MG63 (cell line): Measurements from ENCODE around the gene TMTC1. TPM values are rescaled to one million over a fixed set of nuclear protein-coding genes. Genes with fewer than 3 reads are reported as not detected.

Source experiments
- DNase-seq: peaks from one replicate; pipeline ENCODE4 v3.0.0-alpha.2; 2020
- H3K27me3 ChIP-seq: fragments of 250-450 bp; sonication (Bioruptor Pico); 2 replicates; pipeline ENCODE4 v1.5.1; 2020; ENCODE audit warnings: mild to moderate bottlenecking, moderate library complexity
- H3K36me3 ChIP-seq: fragments of 250-450 bp; sonication (Bioruptor Pico); 2 replicates; pipeline ENCODE4 v1.5.1; 2020; ENCODE audit warnings: mild to moderate bottlenecking, moderate library complexity
- H3K4me3 ChIP-seq: fragments of 250-450 bp; sonication (Bioruptor Pico); 2 replicates; pipeline ENCODE4 v1.5.1; 2020; ENCODE audit warnings: mild to moderate bottlenecking, moderate library complexity
- H3K9me3 ChIP-seq: fragments of 250-450 bp; sonication (Bioruptor Pico); 2 replicates; pipeline ENCODE4 v1.5.1; 2020; ENCODE audit warnings: mild to moderate bottlenecking, moderate library complexity
- total RNA-seq: library from RNA; depleted of rRNA; stranded (reverse); fragments of >200 nt; shearing (Covaris generic); gene quantifications from 2 replicates; pipeline ENCODE4 v1.2.3, GENCODE V29; 2014; ENCODE audit warnings: low replicate concordance

Gene TMTC1
- total RNA-seq, 1 experiment from 2014 or later: 10.2 TPM

GRCh38 chr12:29593001-29593400 lies 190.7 kb downstream of the TMTC1 start:
- DNase-seq: no peak
- H3K36me3 ChIP-seq: no peaks in the 10 kb centered on the region
- no peaks in the 10 kb centered on the region for H3K9me3 ChIP-seq
- H3K27me3 ChIP-seq: no peaks in the 10 kb centered on the region
- no peak overlapping the region for H3K4me3 ChIP-seq

- Histone ChIP-seq H3K4me3 (no peak overlapping the region), H3K27me3 (no peaks in the 10 kb centered on the region), H3K36me3 (no peaks in the 10 kb centered on the region), H3K9me3 (no peaks in the 10 kb centered on the region)
- DNase-seq: peak; percentile 6
Measured at GRCh38 chr12:29591140-29592020, 192.4 kb downstream of the TMTC1 start.

- Histone ChIP-seq H3K4me3 (no peak overlapping the region), H3K9me3 (no peaks in the 10 kb centered on the region), H3K36me3 (no peaks in the 10 kb centered on the region), H3K27me3 (no peaks in the 10 kb centered on the region)
- peak; percentile 66 for DNase-seq
Measured at GRCh38 chr12:29589851-29590250, 193.9 kb downstream of the TMTC1 start.

- H3K4me3 ChIP-seq: no peak overlapping the region
- no peak for DNase-seq
- no peaks in the 10 kb centered on the region for H3K27me3 ChIP-seq
- H3K36me3 ChIP-seq: no peaks in the 10 kb centered on the region
- H3K9me3 ChIP-seq: no peaks in the 10 kb centered on the region
Measured at GRCh38 chr12:29589286-29589820, 194.4 kb downstream of the TMTC1 start.

GRCh38 chr12:29582677-29583272 lies 201.0 kb downstream of the TMTC1 start:
- H3K27me3 ChIP-seq: no peaks in the 10 kb centered on the region
- H3K9me3 ChIP-seq: no peaks in the 10 kb centered on the region
- H3K4me3 ChIP-seq: peak overlapping the region; percentile 7
- no peaks in the 10 kb centered on the region for H3K36me3 ChIP-seq
- peak; percentile 62 for DNase-seq

- no peak for DNase-seq
- H3K36me3 ChIP-seq: no peaks in the 10 kb centered on the region
- no peaks in the 10 kb centered on the region for H3K27me3 ChIP-seq
- H3K4me3 ChIP-seq: no peak overlapping the region
- no peaks in the 10 kb centered on the region for H3K9me3 ChIP-seq
Measured at GRCh38 chr12:29582146-29582545, 201.6 kb downstream of the TMTC1 start.

- H3K4me3 ChIP-seq: no peak overlapping the region
- H3K9me3 ChIP-seq: no peaks in the 10 kb centered on the region
- no peaks in the 10 kb centered on the region for H3K36me3 ChIP-seq
- H3K27me3 ChIP-seq: no peaks in the 10 kb centered on the region
- DNase-seq: no peak
Measured at GRCh38 chr12:29581631-29582030, 202.1 kb downstream of the TMTC1 start.

GRCh38 chr12:29580971-29581370 lies 202.8 kb downstream of the TMTC1 start:
- H3K27me3 ChIP-seq: no peaks in the 10 kb centered on the region
- no peak overlapping the region for H3K4me3 ChIP-seq
- no peaks in the 10 kb centered on the region for H3K36me3 ChIP-seq
- no peak for DNase-seq
- H3K9me3 ChIP-seq: no peaks in the 10 kb centered on the region

- H3K27me3 ChIP-seq: no peaks in the 10 kb centered on the region
- DNase-seq: no peak
- no peaks in the 10 kb centered on the region for H3K9me3 ChIP-seq
- no peak overlapping the region for H3K4me3 ChIP-seq
- H3K36me3 ChIP-seq: no peaks in the 10 kb centered on the region
Measured at GRCh38 chr12:29578731-29579130, 205.0 kb downstream of the TMTC1 start.

GRCh38 chr12:29578070-29578469 lies 205.7 kb downstream of the TMTC1 start:
- H3K36me3 ChIP-seq: no peaks in the 10 kb centered on the region
- no peak overlapping the region for H3K4me3 ChIP-seq
- no peak for DNase-seq
- H3K9me3 ChIP-seq: no peaks in the 10 kb centered on the region
- no peaks in the 10 kb centered on the region for H3K27me3 ChIP-seq

- no peaks in the 10 kb centered on the region for H3K9me3 ChIP-seq
- H3K4me3 ChIP-seq: no peak overlapping the region
- no peak for DNase-seq
- H3K36me3 ChIP-seq: no peaks in the 10 kb centered on the region
- H3K27me3 ChIP-seq: no peaks in the 10 kb centered on the region
Measured at GRCh38 chr12:29574500-29574899, 209.2 kb downstream of the TMTC1 start.

GRCh38 chr12:29572938-29573337 lies 210.8 kb downstream of the TMTC1 start:
- H3K27me3 ChIP-seq: no peaks in the 10 kb centered on the region
- no peak overlapping the region for H3K4me3 ChIP-seq
- H3K36me3 ChIP-seq: no peaks in the 10 kb centered on the region
- no peak for DNase-seq
- no peaks in the 10 kb centered on the region for H3K9me3 ChIP-seq

- no peaks in the 10 kb centered on the region for H3K36me3 ChIP-seq
- H3K9me3 ChIP-seq: no peaks in the 10 kb centered on the region
- H3K27me3 ChIP-seq: no peaks in the 10 kb centered on the region
- DNase-seq: no peak
- no peak overlapping the region for H3K4me3 ChIP-seq
Measured at GRCh38 chr12:29572464-29572863, 211.3 kb downstream of the TMTC1 start.

GRCh38 chr12:29569132-29569757 lies 214.5 kb downstream of the TMTC1 start:
- H3K27me3 ChIP-seq: no peaks in the 10 kb centered on the region
- peaks cover 8% of the 10 kb centered on the region; the same call in 1 of the 2 replicates for H3K9me3 ChIP-seq
- no peak for DNase-seq
- no peak overlapping the region for H3K4me3 ChIP-seq
- no peaks in the 10 kb centered on the region for H3K36me3 ChIP-seq

GRCh38 chr12:29566441-29566840 lies 217.3 kb downstream of the TMTC1 start:
- H3K4me3 ChIP-seq: no peak overlapping the region
- H3K9me3 ChIP-seq: peaks cover 8% of the 10 kb centered on the region; the same call in 1 of the 2 replicates
- no peak for DNase-seq
- H3K36me3 ChIP-seq: no peaks in the 10 kb centered on the region
- no peaks in the 10 kb centered on the region for H3K27me3 ChIP-seq

- Histone ChIP-seq H3K36me3 (no peaks in the 10 kb centered on the region), H3K27me3 (no peaks in the 10 kb centered on the region), H3K4me3 (no peak overlapping the region), H3K9me3 (peaks cover 8% of the 10 kb centered on the region; the same call in 1 of the 2 replicates)
- DNase-seq: no peak
Measured at GRCh38 chr12:29565727-29566126, 218.0 kb downstream of the TMTC1 start.

- Histone ChIP-seq H3K4me3 (no peak overlapping the region), H3K36me3 (no peaks in the 10 kb centered on the region), H3K9me3 (peaks cover 8% of the 10 kb centered on the region; the same call in 1 of the 2 replicates), H3K27me3 (no peaks in the 10 kb centered on the region)
- no peak for DNase-seq
Measured at GRCh38 chr12:29564925-29565324, 218.8 kb downstream of the TMTC1 start.
